ENCODE data around the gene TNFSF11.

- TF ChIP-seq POLR2A (IDR thresholded peaks at IDR 0.05; ENCODE audit: low read length) (no peak), GATA1 (IDR thresholded peaks at IDR 0.05; ENCODE audit: low read depth, low read length) (no peak)
Observed at GRCh38 chr13:42643076-42643475, 69.1 kb downstream of the TNFSF11 start.

All from erythroblast (primary cell).